GM19328 (cell line): Measurements from ENCODE around the gene EEF2KMT.
"Not testable (repeated sequence)": the region's sequence is repeated elsewhere in the genome, so short reads cannot be mapped to it uniquely, and the experiment has no call there.

Experiments
- ATAC-seq: cut with Tn5 transposase; IDR thresholded peaks from one replicate; pipeline ENCODE4 v1.9.1; 2021; ENCODE audit warnings: mild to moderate bottlenecking, moderate library complexity; ENCODE audit not compliant: unreplicated experiment

Gene EEF2KMT, protein sequence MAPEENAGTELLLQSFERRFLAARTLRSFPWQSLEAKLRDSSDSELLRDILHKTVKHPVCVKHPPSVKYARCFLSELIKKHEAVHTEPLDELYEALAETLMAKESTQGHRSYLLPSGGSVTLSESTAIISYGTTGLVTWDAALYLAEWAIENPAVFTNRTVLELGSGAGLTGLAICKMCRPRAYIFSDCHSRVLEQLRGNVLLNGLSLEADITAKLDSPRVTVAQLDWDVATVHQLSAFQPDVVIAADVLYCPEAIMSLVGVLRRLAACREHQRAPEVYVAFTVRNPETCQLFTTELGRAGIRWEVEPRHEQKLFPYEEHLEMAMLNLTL

DNA sequence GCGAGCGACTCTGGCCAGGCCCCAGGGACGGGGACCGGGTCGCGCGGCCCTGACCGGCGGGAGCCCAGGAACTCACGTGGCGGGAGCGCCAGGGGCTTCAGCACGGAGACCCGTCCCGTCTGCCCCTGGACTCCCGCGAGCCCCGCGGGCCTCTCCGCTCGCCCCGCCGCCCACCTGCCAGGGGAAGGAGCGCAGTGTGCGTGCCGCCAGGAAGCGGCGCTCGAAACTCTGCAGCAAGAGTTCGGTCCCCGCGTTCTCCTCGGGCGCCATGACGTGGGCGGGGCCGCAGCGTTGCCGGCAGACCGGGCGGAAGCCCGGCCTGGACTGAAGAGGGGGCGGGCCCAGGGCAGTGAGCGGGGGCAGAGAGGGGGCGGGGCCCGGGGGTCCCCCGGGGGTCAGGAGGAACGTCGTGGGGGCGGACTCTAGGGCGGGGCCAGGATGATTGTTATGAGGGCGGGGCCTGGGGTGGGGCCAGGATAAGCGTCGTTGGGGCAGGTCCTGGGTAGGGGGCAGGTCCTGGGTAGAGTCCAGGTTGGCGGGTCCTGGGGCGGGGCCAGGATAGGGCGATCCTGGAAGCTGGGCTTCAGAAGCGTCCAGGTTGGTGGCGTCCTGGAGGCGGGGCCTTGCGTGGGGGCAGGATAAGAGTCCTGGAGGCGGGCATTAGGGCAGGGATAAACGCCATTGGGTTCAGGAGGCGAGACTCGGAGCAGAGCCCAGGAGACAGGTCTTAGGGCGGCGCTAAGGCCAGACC, at the start of gene EEF2KMT:
Gene EEF2KMT (minus strand): TSS at position 326 of the 751 bp plus-strand sequence. CDS start 56 bp downstream, at position 270.
- peak; percentile 98 for ATAC-seq

DNA sequence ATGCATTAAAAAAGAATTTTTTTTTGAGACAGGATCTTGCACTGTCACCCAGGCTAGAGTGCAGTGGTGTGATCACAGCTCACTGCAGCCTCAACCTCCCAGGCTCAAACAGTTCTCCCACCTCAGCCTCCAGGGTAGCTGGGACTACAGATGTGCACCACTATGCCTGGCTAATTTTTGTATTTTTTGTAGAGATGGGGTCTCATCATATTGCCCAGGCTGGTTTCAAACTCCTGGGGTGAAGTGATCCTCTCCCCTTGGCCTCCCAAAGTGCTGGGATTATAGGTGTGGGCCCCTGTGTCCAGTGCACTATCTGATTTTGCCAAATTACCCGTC, 47.0 kb upstream of the EEF2KMT start:
- ATAC-seq: not testable (repeated sequence)

DNA sequence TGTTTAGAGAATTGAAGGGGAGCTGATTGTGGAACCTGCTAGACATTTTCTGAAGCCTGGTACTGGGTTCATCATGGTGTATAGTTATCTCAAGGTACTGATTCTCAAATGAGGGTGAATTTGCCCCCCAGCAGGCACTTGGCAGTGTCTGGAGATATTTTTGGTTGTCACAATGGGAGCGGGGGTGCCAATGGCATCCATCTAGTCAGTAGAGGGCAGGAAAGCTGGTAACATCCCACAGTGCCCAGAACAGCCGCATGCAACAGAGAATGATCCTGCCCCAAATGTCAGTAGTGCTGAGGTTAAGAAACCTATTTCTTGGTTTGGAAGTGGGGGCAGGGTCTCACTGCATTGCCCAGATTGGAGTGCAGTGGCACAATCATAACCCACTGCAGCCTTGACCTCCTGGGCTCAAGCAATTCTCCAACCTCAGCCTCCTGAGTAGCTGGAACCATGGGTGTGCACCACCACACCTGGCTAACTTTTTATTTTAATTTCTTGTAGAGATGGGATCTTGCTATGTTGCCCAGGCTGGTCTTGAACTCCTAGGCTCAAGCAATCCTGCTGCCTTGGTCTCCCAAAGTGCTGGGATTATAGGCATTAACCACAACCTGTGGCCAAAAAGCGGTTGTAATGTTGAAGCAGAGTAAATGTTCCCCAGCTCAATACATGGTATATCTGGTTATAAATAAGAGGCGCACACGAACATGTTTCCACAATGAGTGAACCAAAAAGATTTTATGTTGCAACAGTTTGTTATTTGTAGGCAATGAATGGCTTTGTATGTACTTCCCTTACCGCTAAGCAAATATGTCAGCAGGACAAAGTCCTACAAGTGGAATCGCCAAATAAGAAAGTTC, 46.4 kb upstream of the EEF2KMT start:
- ATAC-seq: no peak

DNA sequence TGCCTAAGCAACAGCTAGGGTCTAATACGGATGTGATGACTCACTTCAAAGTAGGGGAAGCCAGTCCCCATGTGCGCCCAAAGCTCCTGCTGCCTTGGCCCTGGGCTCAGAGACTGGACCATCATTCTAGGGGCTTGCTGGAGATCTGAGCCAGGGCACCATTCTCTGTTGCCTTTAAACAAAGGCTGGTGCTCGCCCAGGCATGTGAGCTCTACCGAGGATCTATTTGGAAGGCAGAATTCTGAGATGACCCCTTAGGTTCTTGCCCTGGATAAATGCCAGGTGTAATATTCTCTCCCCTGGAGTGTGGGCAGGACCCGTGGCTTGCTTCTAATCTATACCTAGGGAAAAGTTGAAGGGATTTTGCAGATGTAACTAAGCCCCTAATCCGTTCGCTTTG, 42.6 kb upstream of the EEF2KMT start:
- not testable (repeated sequence) for ATAC-seq

DNA sequence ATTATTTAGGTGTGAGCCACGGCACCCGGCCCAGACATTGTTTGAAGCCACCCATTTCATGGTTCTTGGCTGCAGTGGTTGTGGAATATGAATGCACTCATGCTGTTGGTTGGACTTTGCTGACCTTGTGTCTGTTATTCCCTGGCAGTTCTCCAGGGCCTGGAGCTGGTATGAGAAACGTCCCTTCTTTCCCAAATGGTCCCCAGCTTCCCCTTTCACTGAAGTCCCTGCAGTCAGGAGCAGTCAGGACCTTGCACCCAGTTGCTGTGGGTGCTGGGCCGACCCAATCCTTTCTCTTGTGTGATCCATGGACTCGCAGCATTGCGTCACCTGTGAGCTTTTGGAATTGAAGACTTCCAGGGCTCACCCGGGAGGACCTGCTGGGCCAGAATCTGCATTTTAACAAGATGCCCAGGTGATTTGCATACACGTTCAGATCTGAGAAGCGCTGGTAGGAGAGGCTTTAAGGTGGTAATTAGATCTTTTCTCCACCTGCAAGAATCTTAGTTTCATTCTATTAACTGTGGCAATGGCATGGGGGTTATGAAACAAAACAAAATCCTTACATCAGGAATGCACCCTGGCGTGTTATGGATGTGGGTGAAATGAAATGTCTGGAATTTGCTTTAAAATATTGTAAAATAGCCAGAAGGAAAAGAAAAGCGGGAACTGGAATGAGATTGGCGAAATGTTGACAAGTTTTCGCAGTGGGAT, 37.3 kb upstream of the EEF2KMT start:
- not testable (repeated sequence) for ATAC-seq

DNA sequence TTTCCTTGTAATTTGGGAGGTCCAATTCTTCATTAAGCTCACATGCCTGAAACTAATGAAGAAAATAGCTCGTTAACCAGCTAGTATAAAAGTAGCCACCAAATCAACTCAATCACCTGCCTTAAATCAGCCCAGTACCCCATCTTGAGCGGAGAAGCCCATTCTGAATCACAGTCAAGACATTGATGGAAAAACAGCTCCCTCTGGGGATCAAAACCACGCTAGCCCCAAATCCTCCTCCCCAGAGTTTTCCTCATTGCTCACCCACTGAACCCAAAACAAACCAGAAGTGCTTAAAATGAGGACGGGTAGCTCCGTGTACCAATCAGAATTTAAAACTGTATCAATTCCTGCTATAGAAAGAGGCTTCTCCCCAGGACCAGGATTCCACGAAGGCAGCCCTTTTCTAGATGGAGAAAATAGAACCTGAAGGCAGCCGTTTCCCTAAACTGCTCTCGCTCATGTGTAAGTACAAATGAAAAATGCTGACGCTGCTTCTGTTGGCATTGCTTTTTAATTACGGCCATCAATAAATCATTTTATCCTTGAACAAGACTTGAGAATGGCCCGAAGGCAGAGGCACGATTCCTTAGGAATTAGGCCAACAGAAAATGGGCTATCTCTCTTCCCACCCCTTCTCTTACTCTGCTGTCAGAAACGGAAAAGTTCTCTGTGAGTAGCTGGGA, 35.5 kb upstream of the EEF2KMT start:
- ATAC-seq: not testable (repeated sequence)

DNA sequence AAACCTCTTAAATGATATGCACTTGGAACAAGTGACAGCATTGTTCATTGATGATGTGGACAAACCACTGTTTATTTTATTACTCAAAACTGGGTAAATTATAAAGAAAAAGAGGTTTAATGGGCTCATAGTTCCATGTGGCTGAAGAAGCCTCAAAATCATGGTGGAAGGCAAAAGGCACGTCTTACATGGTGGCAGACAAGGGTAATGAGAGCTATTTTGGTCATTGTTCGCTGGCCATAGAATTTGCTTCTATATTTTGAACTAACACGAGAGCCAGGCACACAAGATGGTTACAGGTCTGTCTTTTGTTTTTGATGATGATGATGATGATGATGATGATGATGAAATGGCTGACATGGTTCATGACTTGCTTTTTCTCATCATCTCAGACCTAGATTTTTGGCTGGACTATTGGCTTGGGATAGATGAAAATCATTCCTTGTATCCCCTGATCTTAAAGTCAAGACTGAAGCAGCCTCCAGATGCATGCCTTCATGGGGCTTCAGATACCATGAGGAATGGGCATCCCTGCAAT, 33.9 kb upstream of the EEF2KMT start:
- ATAC-seq: not testable (repeated sequence)

DNA sequence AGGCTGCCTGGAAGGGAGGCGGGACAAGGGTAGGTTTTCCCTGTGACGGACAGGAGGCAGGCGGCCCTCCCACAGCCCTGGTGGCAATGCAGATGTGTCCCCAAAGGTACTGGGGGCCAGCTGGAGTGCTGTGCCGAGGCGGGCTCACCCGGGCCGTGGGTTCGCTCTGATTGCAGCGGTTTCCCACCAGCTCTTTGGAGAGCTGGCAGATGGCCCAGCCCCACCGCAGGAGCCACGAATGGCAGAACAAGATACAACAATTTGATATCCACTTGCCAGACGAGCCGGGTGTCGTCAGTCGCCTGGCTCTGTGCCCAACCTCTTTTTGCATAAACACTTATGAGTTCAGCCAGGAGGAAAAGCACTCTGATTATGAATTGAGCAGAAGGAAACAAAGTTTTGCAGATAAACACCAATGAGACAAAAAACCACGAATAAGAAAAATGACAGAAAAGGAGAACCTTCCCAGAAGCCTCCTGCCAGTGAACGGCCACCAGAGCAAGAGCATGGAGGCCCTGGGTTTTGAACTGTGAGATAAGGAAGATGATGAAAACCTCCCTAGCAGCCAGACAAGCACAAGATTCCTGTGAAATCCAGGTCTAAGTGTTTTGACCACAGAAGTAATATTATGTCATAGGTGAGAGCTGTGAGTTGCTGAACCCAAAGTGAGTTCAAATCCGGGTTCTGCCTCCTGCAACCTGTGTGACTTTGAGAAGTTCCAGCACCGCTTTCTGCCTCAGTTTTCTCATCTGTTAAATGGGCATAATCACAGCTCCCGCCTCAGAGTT, 19.9 kb upstream of the EEF2KMT start:
- ATAC-seq: not testable (repeated sequence)

DNA sequence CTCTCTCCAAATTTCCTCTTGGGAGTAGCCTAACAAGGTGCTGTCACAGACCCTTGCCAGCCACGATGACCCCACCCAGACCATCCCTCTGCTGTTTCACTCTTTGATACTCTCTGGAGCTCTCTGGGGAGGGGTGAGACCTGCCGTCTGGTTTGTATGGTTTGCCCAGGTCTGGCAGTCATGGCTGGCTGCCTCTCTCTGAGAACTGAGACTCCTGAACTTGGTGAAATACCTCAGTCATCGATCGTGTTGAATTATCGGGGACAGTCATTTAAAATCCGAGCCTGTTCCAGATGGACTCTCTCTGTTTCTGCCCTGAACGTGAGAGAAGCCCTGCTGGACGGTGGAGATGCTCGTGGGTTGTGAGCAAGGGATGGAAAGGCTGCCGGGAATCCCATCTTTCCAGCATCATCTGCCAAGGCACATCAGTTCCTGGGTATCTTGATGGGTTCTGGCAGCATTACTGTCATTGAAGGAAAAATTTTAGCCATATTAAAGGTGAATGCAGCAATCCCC, 19.2 kb upstream of the EEF2KMT start:
- ATAC-seq: not testable (repeated sequence)

DNA sequence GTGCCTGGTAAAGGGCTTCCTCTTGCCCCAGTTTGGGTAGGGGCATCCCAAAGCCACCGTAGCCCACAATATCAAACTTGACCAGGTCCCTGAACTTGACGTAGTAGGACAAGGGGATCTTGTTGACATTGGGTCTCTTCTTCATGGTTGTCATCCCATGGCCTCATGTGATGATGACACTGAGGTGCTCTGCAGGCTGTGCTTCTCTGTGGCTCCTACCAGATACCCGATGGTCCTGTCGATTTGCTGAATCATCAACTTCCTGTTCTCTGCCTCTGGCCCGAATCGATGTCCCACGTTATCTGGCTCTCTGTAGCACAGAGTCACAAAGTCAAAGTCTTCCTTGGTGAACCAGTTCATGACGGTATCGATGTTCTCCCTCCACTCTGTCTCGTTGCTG, 13.3 kb upstream of the EEF2KMT start:
- not testable (repeated sequence) for ATAC-seq

DNA sequence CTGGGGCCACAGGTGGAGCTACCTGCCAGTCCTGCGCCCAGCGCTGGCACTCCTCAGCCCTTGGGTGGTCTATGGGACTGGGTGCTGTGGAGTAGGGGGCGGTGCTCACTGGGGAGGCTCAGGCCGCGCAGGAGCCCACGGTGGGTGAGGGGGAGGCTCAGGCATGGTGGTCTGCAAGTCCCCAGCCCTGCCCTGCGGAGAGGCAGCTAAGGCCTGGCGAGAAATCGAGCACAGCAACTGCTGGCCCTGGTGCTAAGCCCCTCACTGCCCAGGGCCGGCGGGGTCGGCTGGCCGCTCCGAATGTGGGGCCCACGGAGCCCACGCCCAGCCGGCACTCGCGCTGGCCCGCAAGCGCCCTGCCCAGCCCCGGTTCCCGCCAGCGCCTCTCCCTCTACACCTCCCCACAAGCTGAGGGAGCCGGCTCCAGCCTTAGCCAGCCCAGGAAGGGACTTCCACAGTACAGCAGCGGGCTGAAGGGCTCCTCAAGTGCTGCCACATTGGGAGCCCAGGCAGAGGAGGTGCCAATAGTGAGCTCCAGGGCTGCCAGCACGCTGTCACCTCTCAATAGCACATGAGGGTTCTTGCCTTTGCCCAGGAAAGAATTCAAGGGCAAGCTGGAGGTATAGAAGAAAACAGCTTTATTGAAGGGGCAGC, 11.0 kb upstream of the EEF2KMT start:
- ATAC-seq: no peak

DNA sequence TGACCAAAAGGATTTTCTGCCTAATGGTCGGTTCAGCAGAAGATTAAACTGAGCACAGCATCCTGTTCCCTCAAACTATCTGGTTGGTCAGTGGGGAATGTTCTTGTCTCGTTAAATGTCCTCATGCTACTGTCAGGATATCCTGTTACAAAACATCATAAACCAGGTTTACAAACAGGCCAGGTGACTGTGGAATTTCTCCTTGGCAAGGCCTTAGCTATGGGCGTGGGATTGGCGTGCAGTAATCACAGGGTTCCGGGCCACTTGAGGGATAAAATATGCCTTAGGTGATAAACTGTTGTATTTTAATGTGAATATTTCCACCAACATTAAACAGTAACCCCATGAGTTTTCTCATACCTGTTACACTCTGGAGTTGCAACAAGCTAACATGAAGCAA, 7.4 kb upstream of the EEF2KMT start:
- ATAC-seq: not testable (repeated sequence)

DNA sequence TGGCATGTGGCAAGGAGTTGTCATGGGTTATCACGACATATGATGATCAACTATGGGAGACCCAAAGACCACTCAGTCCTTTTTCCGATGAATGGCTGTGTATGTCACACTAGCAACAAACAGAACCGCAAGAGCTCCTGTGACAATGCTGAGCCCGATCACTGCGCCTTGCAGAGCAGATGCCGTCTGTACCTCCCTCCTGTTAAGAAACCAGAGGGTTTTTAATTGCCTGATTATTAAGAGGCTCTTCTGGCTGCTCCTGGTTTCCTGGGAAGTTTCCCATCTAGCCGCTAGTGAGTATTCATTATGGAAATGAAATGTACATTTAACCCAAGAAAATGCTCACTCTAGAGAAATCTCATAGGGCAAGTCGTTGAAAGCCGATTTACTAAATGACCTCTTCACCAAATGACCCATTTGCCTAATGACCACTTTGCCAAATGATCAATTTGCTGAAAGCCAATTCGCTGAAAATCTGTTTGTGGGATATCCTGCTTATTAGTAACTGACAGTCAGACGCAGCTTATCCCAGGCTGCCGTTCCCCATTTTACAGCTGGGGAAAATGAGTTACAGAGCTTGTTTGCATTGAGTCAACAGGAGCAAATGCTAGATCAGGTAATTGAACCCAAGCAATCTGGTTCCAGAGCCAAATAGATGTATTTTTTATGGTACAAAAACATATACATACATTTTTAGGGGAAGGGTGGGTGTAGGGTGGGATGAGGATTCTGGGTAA, 5.9 kb upstream of the EEF2KMT start:
- ATAC-seq: not testable (repeated sequence)

DNA sequence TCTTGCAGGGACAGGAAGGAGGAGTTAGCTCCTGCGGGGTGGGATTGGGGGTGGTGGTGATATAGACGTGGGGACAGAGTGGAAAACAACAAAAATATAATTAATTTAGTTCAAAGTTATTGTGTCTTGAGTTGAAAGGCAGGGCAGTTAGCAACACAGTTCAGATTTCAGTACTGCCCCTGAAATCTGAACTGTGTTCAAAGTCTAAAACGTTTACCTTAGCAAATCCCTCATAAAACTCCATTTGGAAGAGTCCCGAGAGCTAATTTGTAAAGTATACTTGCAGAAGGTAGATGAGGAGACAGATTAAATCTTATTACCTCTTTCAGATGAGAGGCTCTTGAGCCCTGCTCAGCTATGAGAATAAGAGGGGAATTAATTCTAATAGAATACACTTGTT, 1.6 kb upstream of the EEF2KMT start:
- not testable (repeated sequence) for ATAC-seq

DNA sequence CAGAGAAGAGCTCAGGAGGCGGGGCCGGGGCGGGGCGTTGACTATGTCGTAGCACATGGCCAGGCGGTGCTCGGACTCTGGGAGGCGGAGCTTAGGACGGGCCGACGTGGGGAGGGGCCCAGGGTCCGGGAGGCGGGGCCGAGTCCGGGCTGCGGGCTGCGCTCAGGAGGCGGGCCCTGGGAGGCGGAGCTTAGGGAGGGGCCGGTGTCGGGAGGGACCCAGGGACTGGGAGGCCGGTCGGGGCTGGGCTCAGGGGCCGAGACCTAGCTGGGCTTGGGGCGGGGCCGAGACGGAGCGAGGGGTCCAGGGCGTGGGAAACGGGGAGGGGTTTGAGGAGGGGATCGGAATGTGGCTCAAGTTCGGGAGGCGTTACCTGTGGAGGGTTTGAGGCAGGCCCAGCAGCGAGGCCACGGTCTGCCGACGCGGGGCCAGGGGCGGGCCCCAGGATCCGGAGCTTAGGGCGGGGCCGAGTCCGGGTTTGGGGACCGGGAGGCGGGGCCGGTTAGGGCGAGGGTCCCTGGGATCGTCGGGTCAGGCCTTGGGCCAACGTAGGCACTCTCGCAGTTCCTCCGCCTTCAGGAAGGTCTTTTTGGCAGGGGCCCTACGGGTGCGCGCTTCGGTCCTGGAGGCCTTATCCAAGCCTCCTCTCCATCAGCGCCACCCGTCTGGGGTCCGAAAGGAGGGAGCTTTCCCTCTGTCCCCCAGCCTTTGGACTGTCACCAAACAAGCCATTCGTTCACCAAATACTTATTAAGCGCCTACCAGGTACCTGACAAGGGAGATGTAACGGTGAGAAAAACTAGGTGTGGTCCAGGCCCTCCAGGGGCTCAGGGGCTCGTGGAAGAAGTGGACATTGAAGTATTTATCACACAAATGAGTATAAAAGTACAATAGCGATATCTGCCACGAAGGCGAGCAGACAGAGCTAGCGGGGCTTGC, 895 bp upstream of the EEF2KMT start:
- peak; percentile 65 for ATAC-seq

DNA sequence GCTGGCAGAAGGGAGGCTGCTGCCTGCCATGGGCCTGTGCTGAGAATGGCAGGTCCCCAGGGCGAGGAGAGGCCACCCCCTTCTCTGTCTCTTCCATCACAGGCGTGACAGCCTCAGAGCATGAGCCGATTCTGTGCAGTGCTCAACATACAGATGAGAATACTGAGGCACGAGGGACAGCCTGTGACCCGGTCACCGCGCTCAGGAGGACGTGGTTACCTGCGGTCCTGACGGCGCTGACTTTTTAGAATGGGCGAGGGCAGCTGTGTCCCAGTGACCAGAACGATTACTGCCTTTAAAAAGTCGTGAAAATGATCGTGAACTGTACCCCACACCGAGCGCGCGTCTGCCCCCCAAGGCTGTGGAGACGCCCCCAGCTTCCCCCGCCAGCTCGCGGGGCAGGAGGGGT, 530 bp downstream of the EEF2KMT start:
- not testable (repeated sequence) for ATAC-seq
